HL-60 (cell line): ENCODE measurements around the gene SP8.

Experiments used
- DNase-seq, 2 experiments: peaks; one replicate each; pipeline ENCODE4 v3.0.0-alpha.2; 2010 to 2020; ENCODE audit warnings: low read depth in 1 of 2, low spot score in 1 of 2
- H3K27ac ChIP-seq: fragments of 250-450 bp; sonication (Bioruptor Pico); replicated peaks from 2 replicates; pipeline ENCODE4 v1.5.1; 2020; ENCODE audit warnings: mild to moderate bottlenecking, moderate library complexity
- H3K27me3 ChIP-seq: fragments of 250-450 bp; sonication (Bioruptor Pico); 2 replicates; pipeline ENCODE4 v1.5.1; 2021; ENCODE audit warnings: mild to moderate bottlenecking, moderate library complexity; ENCODE audit not compliant: insufficient read depth, poor library complexity, severe bottlenecking
- H3K4me3 ChIP-seq: replicated peaks from 2 replicates; pipeline ENCODE4 v1.5.1; 2011; ENCODE audit warnings: mild to moderate bottlenecking, control low read depth, low read length; ENCODE audit not compliant: insufficient read depth
- CTCF ChIP-seq: IDR thresholded peaks from one replicate; pipeline ENCODE4 v1.5.1; 2011; ENCODE audit warnings: low read length, control low read depth, inconsistent platforms; ENCODE audit not compliant: insufficient read depth
- GABPA ChIP-seq: IDR thresholded peaks from 2 replicates; pipeline ENCODE4 v1.6.1; 2012; ENCODE audit warnings: low read depth
- POLR2AphosphoS5 ChIP-seq: IDR thresholded peaks from 2 replicates; pipeline ENCODE4 v1.6.1; 2012; ENCODE audit warnings: low read depth
- REST ChIP-seq: IDR thresholded peaks from 2 replicates; pipeline ENCODE4 v1.6.1; 2012; ENCODE audit warnings: low read depth; ENCODE audit not compliant: insufficient replicate concordance
- SPI1 ChIP-seq: IDR thresholded peaks from 2 replicates; pipeline ENCODE4 v1.6.1; 2012; ENCODE audit warnings: low read depth, mild to moderate bottlenecking, borderline replicate concordance

The SP8 gene

GRCh38 chr7:20777377-20778062 lies 9.2 kb downstream of the SP8 start:
- Histone ChIP-seq H3K4me3 (peak overlapping the region; percentile 12; the same call in 1 of the 2 replicates), H3K27me3 (peaks cover 52% of the 10 kb centered on the region), H3K27ac (no peak overlapping the region)
- DNase-seq, result no peak
- no peak for TF ChIP-seq CTCF
- no peak for TF ChIP-seq SPI1
- TF ChIP-seq REST, result no peak
- no peak for TF ChIP-seq GABPA
- TF ChIP-seq POLR2AphosphoS5, result no peak

GRCh38 chr7:20776942-20777341 lies 9.7 kb downstream of the SP8 start:
- no peak overlapping the region for H3K27ac ChIP-seq
- TF ChIP-seq POLR2AphosphoS5, result no peak
- no peak for TF ChIP-seq CTCF
- no peak for TF ChIP-seq SPI1
- no peak for TF ChIP-seq GABPA
- TF ChIP-seq REST, result no peak
- H3K4me3 ChIP-seq, result no peak overlapping the region
- H3K27me3 ChIP-seq, result peaks cover 49% of the 10 kb centered on the region
- no peak for DNase-seq

- DNase-seq, result no peak
- Histone ChIP-seq H3K27ac (no peak overlapping the region), H3K27me3 (peaks cover 49% of the 10 kb centered on the region), H3K4me3 (no peak overlapping the region)
- no peak for TF ChIP-seq POLR2AphosphoS5
- TF ChIP-seq REST, result no peak
- no peak for TF ChIP-seq GABPA
- no peak for TF ChIP-seq CTCF
- TF ChIP-seq SPI1, result no peak
Observed at GRCh38 chr7:20776214-20776911, 10.3 kb downstream of the SP8 start.
